Aorta (tissue), 5 donors: ENCODE data around the gene JAML. TPM values are rescaled to one million over a fixed set of nuclear protein-coding genes. Genes with fewer than 3 reads are reported as not detected.
A peak's percentile ranks its signal among the peaks of the same experiment; 100 is the strongest.

Experiments used
- ATAC-seq: fragments of 200-7000 bp; cut with Tn5 transposase; one replicate; pipeline ENCODE4 v1.9.1; 2022; ENCODE audit warnings: moderate library complexity; ENCODE audit not compliant: low FRiP score
- DNase-seq, 2 donors: peaks; one replicate each; pipeline ENCODE4 v3.0.0-alpha.2; 2020
- H3K27ac ChIP-seq, 2 donors: one replicate each; pipeline ENCODE4 v1.5.1; 2013; ENCODE audit warnings: low read length in 2 of 2, mild to moderate bottlenecking in 2 of 2, moderate library complexity in 2 of 2, control low read depth in 1 of 2, inconsistent platforms in 1 of 2, low read depth in 1 of 2
- H3K27me3 ChIP-seq, 2 donors: one replicate each; pipeline ENCODE4 v1.6.1; 2013; ENCODE audit warnings: control low read depth in 1 of 2, low read length in 1 of 2, mild to moderate bottlenecking in 1 of 2, moderate library complexity in 1 of 2; ENCODE audit not compliant: insufficient read depth in 2 of 2, control insufficient read depth in 1 of 2
- H3K36me3 ChIP-seq, 2 donors: one replicate each; pipeline ENCODE4 v1.6.1; 2013; ENCODE audit warnings: control low read depth in 1 of 2, low read length in 1 of 2, mild to moderate bottlenecking in 1 of 2; ENCODE audit not compliant: insufficient read depth in 2 of 2, control insufficient read depth in 1 of 2
- H3K4me1 ChIP-seq, 2 donors: one replicate each; pipeline ENCODE4 v1.6.1; 2013; ENCODE audit warnings: low read length in 2 of 2, control low read depth in 1 of 2, mild to moderate bottlenecking in 1 of 2, moderate library complexity in 1 of 2; ENCODE audit not compliant: insufficient read depth in 2 of 2, control insufficient read depth in 1 of 2
- H3K4me3 ChIP-seq, 2 donors: one replicate each; pipeline ENCODE4 v1.5.1; 2013; ENCODE audit warnings: low read length in 2 of 2, control low read depth in 1 of 2, mild to moderate bottlenecking in 1 of 2
- H3K9me3 ChIP-seq: one replicate; pipeline ENCODE4 v1.6.1; 2013; ENCODE audit warnings: mild to moderate bottlenecking, low read length; ENCODE audit not compliant: control insufficient read depth
- WGBS, 2 donors: extraction: QIAGEN DNeasy Blood & Tissue Kit; methylation state at CpG; one replicate each; pipeline ENCODE4 v1.1.7; 2013; 5-methylcytosine and 5-hydroxymethylcytosine counted together
- intact Hi-C, 2 donors: fragments of 100-400 bp; cut with DNase I; formaldehyde crosslinking; loops; one replicate each; pipeline versions ENCODE4 v1.14.2 to v1.15.0; 2022
- polyA plus RNA-seq, 2 donors: library from polyadenylated mRNA; stranded (reverse); fragments of 200-250 nt; gene quantifications; one replicate each; pipeline ENCODE4 v1.2.3, GENCODE V29; 2013
- total RNA-seq, 2 donors: library from RNA; stranded (reverse); fragmentation: NEBNext Ultra II Directional; extraction: Animal tissue kit (Norgen Biotek cat#: 25700); gene quantifications; one replicate each; pipeline ENCODE4 v1.2.1, GENCODE V29; 2021
- donor health status: healthy with polysubstance abuse.
- donor health status: Bipolar disorder and iron deficiency.
- donor health status: DM: no; HTN: no; CAD: no.
- donor health status: DM: no; HTN: no; CAD: no.
- donor health status: DM: yes; HTN: yes; CAD: no.

The JAML gene
- total and polyA plus RNA-seq, 4 donors, result 1.8 to 29.5 (median 6.0) TPM

GRCh38 chr11:118215765-118216164 lies 9.0 kb downstream of the JAML start:
- no peak overlapping the region for H3K27ac ChIP-seq
- H3K9me3 ChIP-seq, result peaks cover 2% of the 10 kb centered on the region
- DNase-seq, result no peak
- no peaks in the 10 kb centered on the region for H3K27me3 ChIP-seq
- no peaks in the 10 kb centered on the region for H3K4me1 ChIP-seq
- no peaks in the 10 kb centered on the region for H3K36me3 ChIP-seq
- no peak overlapping the region for H3K4me3 ChIP-seq
- intact Hi-C loops, result no loop called here
- ATAC-seq, result no peak
- WGBS, 2 donors, result 93 to 96% methylated on average over 7 of the region's 7 CpGs

GRCh38 chr11:118215262-118215661 lies 9.5 kb downstream of the JAML start:
- H3K27me3 ChIP-seq, result no peaks in the 10 kb centered on the region
- WGBS, 2 donors, result 56 to 67% methylated on average over 3 of the region's 3 CpGs

GRCh38 chr11:118214210-118214914 lies 10.4 kb downstream of the JAML start:
- Histone ChIP-seq H3K4me1 (no peaks in the 10 kb centered on the region), H3K4me3 (no peak overlapping the region), H3K27ac (no peak overlapping the region), H3K27me3 (no peaks in the 10 kb centered on the region), H3K36me3 (no peaks in the 10 kb centered on the region), H3K9me3 (peaks cover 2% of the 10 kb centered on the region)
- DNase-seq (peak in 1 of 2 donors; percentile 73), ATAC-seq (no peak)
- intact Hi-C loops, result no loop called here
- 52 to 53% methylated on average over 6 of the region's 6 CpGs for WGBS, 2 donors

More at GRCh38 chr11:118215262-118215661, 9.5 kb downstream of the JAML start:
- Histone ChIP-seq H3K4me1 (no peaks in the 10 kb centered on the region), H3K27ac (no peak overlapping the region), H3K36me3 (no peaks in the 10 kb centered on the region), H3K9me3 (peaks cover 2% of the 10 kb centered on the region), H3K4me3 (no peak overlapping the region)
- ATAC-seq (no peak), DNase-seq (no peak)
- intact Hi-C loops, result no loop called here

- H3K27me3 ChIP-seq, result no peaks in the 10 kb centered on the region
- H3K36me3 ChIP-seq, result no peaks in the 10 kb centered on the region
- H3K4me1 ChIP-seq, result no peaks in the 10 kb centered on the region
- H3K27ac ChIP-seq, result no peak overlapping the region
- DNase-seq (no peak), ATAC-seq (no peak)
- intact Hi-C loops, result no loop called here
- H3K4me3 ChIP-seq, result no peak overlapping the region
- peaks cover 2% of the 10 kb centered on the region for H3K9me3 ChIP-seq
- 83 to 85% methylated on average over 2 of the region's 2 CpGs for WGBS, 2 donors
Observed at GRCh38 chr11:118213781-118214180, 11.0 kb downstream of the JAML start.

- Histone ChIP-seq H3K4me1 (no peaks in the 10 kb centered on the region), H3K27ac (no peak overlapping the region), H3K36me3 (no peaks in the 10 kb centered on the region), H3K27me3 (no peaks in the 10 kb centered on the region), H3K4me3 (no peak overlapping the region), H3K9me3 (peaks cover 2% of the 10 kb centered on the region)
- intact Hi-C loops, result no loop called here
- no peak for ATAC-seq
- 70 to 73% methylated on average over 4 of the region's 4 CpGs for WGBS, 2 donors
- no peak for DNase-seq
Observed at GRCh38 chr11:118213201-118213600, 11.6 kb downstream of the JAML start.

GRCh38 chr11:118212781-118213191 lies 12.0 kb downstream of the JAML start:
- H3K9me3 ChIP-seq, result peaks cover 2% of the 10 kb centered on the region
- no peaks in the 10 kb centered on the region for H3K36me3 ChIP-seq
- DNase-seq (no peak), ATAC-seq (no peak)
- intact Hi-C loops, result no loop called here
- no peaks in the 10 kb centered on the region for H3K4me1 ChIP-seq
- 72 to 73% methylated on average over 2 of the region's 2 CpGs for WGBS, 2 donors
- H3K4me3 ChIP-seq, result no peak overlapping the region
- no peak overlapping the region for H3K27ac ChIP-seq
- no peaks in the 10 kb centered on the region for H3K27me3 ChIP-seq

GRCh38 chr11:118212131-118212725 lies 12.6 kb downstream of the JAML start:
- no peak overlapping the region for H3K27ac ChIP-seq
- no peaks in the 10 kb centered on the region for H3K4me1 ChIP-seq
- H3K27me3 ChIP-seq, result no peaks in the 10 kb centered on the region
- DNase-seq (no peak), ATAC-seq (no peak)
- intact Hi-C loops, result no loop called here
- peaks cover 2% of the 10 kb centered on the region for H3K9me3 ChIP-seq
- no peak overlapping the region for H3K4me3 ChIP-seq
- H3K36me3 ChIP-seq, result no peaks in the 10 kb centered on the region
- WGBS, 2 donors, result 72 to 78% methylated on average over 7 of the region's 7 CpGs

GRCh38 chr11:118211006-118211405 lies 13.8 kb downstream of the JAML start:
- H3K27ac ChIP-seq, result no peak overlapping the region
- peaks cover 2% of the 10 kb centered on the region for H3K9me3 ChIP-seq
- intact Hi-C loops, result no loop called here
- DNase-seq (no peak), ATAC-seq (no peak)
- H3K4me3 ChIP-seq, result no peak overlapping the region
- no peaks in the 10 kb centered on the region for H3K4me1 ChIP-seq
- no peaks in the 10 kb centered on the region for H3K27me3 ChIP-seq
- WGBS, 2 donors, result 7 to 12% methylated on average over 6 of the region's 6 CpGs
- no peaks in the 10 kb centered on the region for H3K36me3 ChIP-seq

- Histone ChIP-seq H3K27ac (no peak overlapping the region), H3K27me3 (no peaks in the 10 kb centered on the region), H3K4me1 (no peaks in the 10 kb centered on the region)
Observed at GRCh38 chr11:118210323-118210722, 14.5 kb downstream of the JAML start.

More at GRCh38 chr11:118210323-118210722, 14.5 kb downstream of the JAML start:
- ATAC-seq (no peak), DNase-seq (no peak)
- intact Hi-C loops, result no loop called here
- Histone ChIP-seq H3K36me3 (no peaks in the 10 kb centered on the region), H3K4me3 (no peak overlapping the region), H3K9me3 (peaks cover 2% of the 10 kb centered on the region)
- WGBS, 2 donors, result 86 to 89% methylated on average over 7 of the region's 7 CpGs
